Endothelial cell (in vitro differentiated cells): ENCODE data around the gene RERE. TPM values are rescaled to one million over a fixed set of nuclear protein-coding genes. Genes with fewer than 3 reads are reported as not detected.

Experiments used
- DNase-seq: peaks from one replicate; pipeline ENCODE4 v3.0.0; 2021; ENCODE audit warnings: low spot score
- H3K27ac Mint-ChIP-seq: one replicate; pipeline ENCODE4 v1.8.0; 2021; ENCODE audit warnings: mixed read lengths, inconsistent platforms; ENCODE audit not compliant: unreplicated experiment
- H3K27me3 Mint-ChIP-seq: one replicate; pipeline ENCODE4 v1.8.0; 2021; ENCODE audit warnings: mild to moderate bottlenecking, moderate library complexity, mixed read lengths, inconsistent platforms; ENCODE audit not compliant: unreplicated experiment
- H3K36me3 Mint-ChIP-seq: one replicate; pipeline ENCODE4 v1.8.0; 2021; ENCODE audit warnings: mild to moderate bottlenecking, low read depth, mixed read lengths, inconsistent platforms; ENCODE audit not compliant: unreplicated experiment
- H3K4me1 Mint-ChIP-seq: one replicate; pipeline ENCODE4 v1.8.0; 2021; ENCODE audit warnings: mild to moderate bottlenecking, mixed read lengths, inconsistent platforms; ENCODE audit not compliant: unreplicated experiment
- H3K4me3 Mint-ChIP-seq: one replicate; pipeline ENCODE4 v1.8.0; 2021; ENCODE audit warnings: mild to moderate bottlenecking, mixed read lengths, inconsistent platforms; ENCODE audit not compliant: unreplicated experiment
- H3K9me3 Mint-ChIP-seq: one replicate; pipeline ENCODE4 v1.8.0; 2021; ENCODE audit warnings: mixed read lengths, inconsistent platforms; ENCODE audit not compliant: unreplicated experiment
- total RNA-seq: library from RNA; stranded (reverse); fragmentation: NEBNext Ultra II Directional; extraction: Animal tissue kit (Norgen Biotek cat#: 25700); gene quantifications from one replicate; pipeline ENCODE4 v1.2.1, GENCODE V29; 2021; ENCODE audit not compliant: unreplicated experiment
- TF ChIP-seq, protein P1 (sequence below): fragments of 200-600 bp; sonication (generic); IDR thresholded peaks from one replicate; pipeline ENCODE4 v1.5.0; 2021; ENCODE audit warnings: antibody characterized with exemption; ENCODE audit not compliant: unreplicated experiment

Gene RERE
- total RNA-seq, 1 donor from 2014 or later, result 115 TPM

- peak overlapping the region; percentile 31 for H3K27ac Mint-ChIP-seq
- H3K27me3 Mint-ChIP-seq, result peaks cover 14% of the 10 kb centered on the region
- H3K4me1 Mint-ChIP-seq, result peaks cover 11% of the 10 kb centered on the region
- no peaks in the 10 kb centered on the region for H3K9me3 Mint-ChIP-seq
- TF ChIP-seq, protein P1, sequence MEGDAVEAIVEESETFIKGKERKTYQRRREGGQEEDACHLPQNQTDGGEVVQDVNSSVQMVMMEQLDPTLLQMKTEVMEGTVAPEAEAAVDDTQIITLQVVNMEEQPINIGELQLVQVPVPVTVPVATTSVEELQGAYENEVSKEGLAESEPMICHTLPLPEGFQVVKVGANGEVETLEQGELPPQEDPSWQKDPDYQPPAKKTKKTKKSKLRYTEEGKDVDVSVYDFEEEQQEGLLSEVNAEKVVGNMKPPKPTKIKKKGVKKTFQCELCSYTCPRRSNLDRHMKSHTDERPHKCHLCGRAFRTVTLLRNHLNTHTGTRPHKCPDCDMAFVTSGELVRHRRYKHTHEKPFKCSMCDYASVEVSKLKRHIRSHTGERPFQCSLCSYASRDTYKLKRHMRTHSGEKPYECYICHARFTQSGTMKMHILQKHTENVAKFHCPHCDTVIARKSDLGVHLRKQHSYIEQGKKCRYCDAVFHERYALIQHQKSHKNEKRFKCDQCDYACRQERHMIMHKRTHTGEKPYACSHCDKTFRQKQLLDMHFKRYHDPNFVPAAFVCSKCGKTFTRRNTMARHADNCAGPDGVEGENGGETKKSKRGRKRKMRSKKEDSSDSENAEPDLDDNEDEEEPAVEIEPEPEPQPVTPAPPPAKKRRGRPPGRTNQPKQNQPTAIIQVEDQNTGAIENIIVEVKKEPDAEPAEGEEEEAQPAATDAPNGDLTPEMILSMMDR, result no peak
- no peak for DNase-seq
- H3K4me3 Mint-ChIP-seq, result peak overlapping the region; percentile 33
- H3K36me3 Mint-ChIP-seq, result peaks cover 33% of the 10 kb centered on the region
These were observed 456.1 kb downstream of the RERE start for GRCh38 chr1:8361198-8361849.

DNA sequence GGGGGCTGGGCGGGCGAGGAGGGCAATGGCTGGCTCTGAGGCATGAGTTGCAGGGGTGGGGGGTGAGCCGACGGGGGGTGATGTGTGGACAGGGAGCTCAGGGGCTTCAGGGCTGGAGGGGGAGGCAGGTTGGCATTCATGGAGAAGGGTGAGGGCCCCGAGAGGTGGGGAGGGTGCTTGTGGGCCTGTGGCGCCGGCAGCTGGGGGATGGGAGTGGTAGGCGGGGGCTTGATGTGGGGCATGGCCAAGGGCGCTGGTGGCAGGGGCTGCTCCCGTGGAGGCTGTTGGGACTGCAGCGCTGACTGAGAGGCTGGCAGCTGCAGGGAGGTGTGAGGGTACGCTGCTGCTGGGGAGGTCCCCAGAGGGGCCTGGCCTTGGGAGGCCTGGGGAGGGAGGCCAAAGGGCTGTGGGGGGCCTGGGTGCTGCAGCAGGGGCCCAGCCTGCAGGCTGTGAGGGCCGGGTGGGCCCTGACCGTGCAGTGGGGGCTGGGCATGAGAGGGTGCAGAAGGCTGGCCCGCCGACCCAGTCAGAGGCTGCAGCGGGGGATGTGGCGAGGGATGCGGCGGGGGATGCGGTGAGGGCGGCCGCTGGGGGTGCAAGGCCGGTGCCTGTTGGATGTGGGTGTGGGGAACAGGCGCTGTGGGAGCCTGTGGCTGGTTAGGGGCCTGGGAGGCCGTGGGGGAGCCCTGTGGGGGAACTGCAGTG lies 456.8 kb downstream of the RERE start:
- no peaks in the 10 kb centered on the region for H3K9me3 Mint-ChIP-seq

DNA sequence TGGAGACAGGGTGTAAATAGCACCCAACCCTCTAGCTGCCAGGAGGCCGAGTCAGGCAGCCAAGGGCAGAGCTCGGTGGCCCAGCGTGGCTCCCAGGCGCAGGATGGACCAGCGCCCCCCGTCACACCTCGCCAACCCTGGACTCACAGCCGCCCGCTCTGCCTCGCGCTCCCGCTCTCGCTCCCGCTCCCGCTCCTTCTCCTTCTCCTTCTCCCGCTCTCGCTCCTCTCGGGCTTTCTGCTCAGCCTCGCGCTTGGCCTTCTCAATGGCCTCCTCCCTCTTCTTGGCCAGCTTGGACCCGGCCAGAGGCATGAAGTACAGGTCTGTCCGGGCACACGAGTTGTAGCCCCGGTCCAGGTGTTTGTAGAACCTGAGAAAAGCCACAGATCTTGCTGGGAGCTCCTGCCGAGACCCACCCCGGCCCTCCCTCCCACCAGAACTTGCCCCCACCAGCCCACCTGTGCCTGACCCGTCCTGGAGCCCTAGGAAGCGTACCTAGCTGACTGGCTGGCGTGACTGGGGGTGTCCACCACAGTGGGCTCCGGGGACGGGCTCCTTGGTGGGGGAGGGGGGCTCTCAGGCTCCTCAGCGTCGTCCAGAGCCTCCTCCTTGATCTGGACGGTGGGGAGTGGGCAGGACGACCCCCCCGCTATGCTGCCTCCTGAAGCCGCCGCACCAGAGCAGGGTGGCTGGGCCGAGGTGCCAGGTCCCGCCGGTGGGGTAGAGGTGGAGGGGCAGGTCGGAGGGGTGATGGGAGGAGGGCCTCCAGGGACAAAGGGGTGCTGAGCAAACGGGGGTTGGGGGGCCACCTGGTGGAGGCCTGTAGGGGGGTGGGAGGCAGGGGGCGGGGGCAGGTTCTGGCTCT lies 457.6 kb downstream of the RERE start:
- peaks cover 33% of the 10 kb centered on the region for H3K36me3 Mint-ChIP-seq
- peak overlapping the region; percentile 74 for H3K27ac Mint-ChIP-seq

More for the DNA sequence above, 456.8 kb downstream of the RERE start:
- Mint-ChIP-seq H3K4me1 (peaks cover 11% of the 10 kb centered on the region), H3K27me3 (peaks cover 14% of the 10 kb centered on the region), H3K4me3 (no peak overlapping the region), H3K36me3 (peaks cover 37% of the 10 kb centered on the region), H3K27ac (no peak overlapping the region)
- TF ChIP-seq, protein P1, result no peak
- DNase-seq, result no peak

GRCh38 chr1:8358897-8359616 lies 458.4 kb downstream of the RERE start:
- Mint-ChIP-seq H3K36me3 (peaks cover 30% of the 10 kb centered on the region), H3K27me3 (peaks cover 15% of the 10 kb centered on the region), H3K4me3 (no peak overlapping the region), H3K9me3 (no peaks in the 10 kb centered on the region), H3K27ac (no peak overlapping the region), H3K4me1 (peaks cover 14% of the 10 kb centered on the region)
- no peak for DNase-seq
- TF ChIP-seq, protein P1, result no peak

More for the DNA sequence above, 457.6 kb downstream of the RERE start:
- H3K27me3 Mint-ChIP-seq, result peaks cover 16% of the 10 kb centered on the region
- DNase-seq, result no peak
- H3K4me3 Mint-ChIP-seq, result no peak overlapping the region
- TF ChIP-seq, protein P1, result no peak
- H3K9me3 Mint-ChIP-seq, result no peaks in the 10 kb centered on the region
- H3K4me1 Mint-ChIP-seq, result peaks cover 11% of the 10 kb centered on the region
